ENCODE data around the gene PTPRU.

PTPRU gene

GRCh38 chr1:29343476-29343875 is 107.2 kb downstream of the PTPRU start:
- DNase-seq (ENCODE audit: low read depth) = no peak
- H3K4me3 ChIP-seq (ENCODE audit: low read length) = no peak overlapping the region
- no peak for TF ChIP-seq CTCF (conservative IDR thresholded peaks at IDR 0.05; ENCODE audit: low read depth, low read length)

- no peak for DNase-seq (ENCODE audit: low read depth)
- H3K4me3 ChIP-seq (ENCODE audit: low read length) = no peak overlapping the region
- no peak for TF ChIP-seq CTCF (conservative IDR thresholded peaks at IDR 0.05; ENCODE audit: low read depth, low read length)
These were observed 107.6 kb downstream of the PTPRU start for GRCh38 chr1:29343908-29344307.

- no peak for TF ChIP-seq CTCF (conservative IDR thresholded peaks at IDR 0.05; ENCODE audit: low read depth, low read length)
- no peak overlapping the region for H3K4me3 ChIP-seq (ENCODE audit: low read length)
- no peak for DNase-seq (ENCODE audit: low read depth)
These were observed 108.0 kb downstream of the PTPRU start for GRCh38 chr1:29344336-29344735.

GRCh38 chr1:29346576-29346975 is 110.3 kb downstream of the PTPRU start:
- no peak overlapping the region for H3K4me3 ChIP-seq (ENCODE audit: low read length)
- no peak for DNase-seq (ENCODE audit: low read depth)
- TF ChIP-seq CTCF (conservative IDR thresholded peaks at IDR 0.05; ENCODE audit: low read depth, low read length) = no peak

- no peak for DNase-seq (ENCODE audit: low read depth)
- no peak for TF ChIP-seq CTCF (conservative IDR thresholded peaks at IDR 0.05; ENCODE audit: low read depth, low read length)
- no peak overlapping the region for H3K4me3 ChIP-seq (ENCODE audit: low read length)
These were observed 113.7 kb downstream of the PTPRU start for GRCh38 chr1:29349871-29350491.

- DNase-seq (ENCODE audit: low read depth) = no peak
- H3K4me3 ChIP-seq (ENCODE audit: low read length) = no peak overlapping the region
- TF ChIP-seq CTCF (conservative IDR thresholded peaks at IDR 0.05; ENCODE audit: low read depth, low read length) = no peak
These were observed 116.5 kb downstream of the PTPRU start for GRCh38 chr1:29352719-29353420.

- H3K4me3 ChIP-seq (ENCODE audit: low read length) = no peak overlapping the region
- no peak for DNase-seq (ENCODE audit: low read depth)
- TF ChIP-seq CTCF (conservative IDR thresholded peaks at IDR 0.05; ENCODE audit: low read depth, low read length) = no peak
These were observed 118.3 kb downstream of the PTPRU start for GRCh38 chr1:29354511-29355098.
